GM06990 (cell line): ENCODE data around the gene CLCA2.

Source experiments
- DNase-seq: peaks from one replicate; pipeline ENCODE4 v3.0.0-alpha.2; 2011; ENCODE audit not compliant: insufficient read length; ENCODE audit errors: extremely low read depth
- H3K27me3 ChIP-seq: replicated peaks from 2 replicates; pipeline ENCODE4 v1.6.0; 2011; ENCODE audit warnings: low read length; ENCODE audit not compliant: control insufficient read depth, insufficient read depth
- H3K36me3 ChIP-seq: 2 replicates; pipeline ENCODE4 v1.5.1; 2011; ENCODE audit warnings: low read length; ENCODE audit not compliant: control insufficient read depth, insufficient read depth
- H3K4me3 ChIP-seq: replicated peaks from 2 replicates; pipeline ENCODE4 v1.5.1; 2011; ENCODE audit warnings: low read depth, mild to moderate bottlenecking, control low read depth, low read length
- CTCF ChIP-seq: IDR thresholded peaks from 2 replicates; pipeline ENCODE4 v1.5.1; 2011; ENCODE audit warnings: low read length, control low read depth, mild to moderate bottlenecking, inconsistent platforms; ENCODE audit not compliant: insufficient read depth, poor library complexity, severe bottlenecking

The CLCA2 gene

DNA sequence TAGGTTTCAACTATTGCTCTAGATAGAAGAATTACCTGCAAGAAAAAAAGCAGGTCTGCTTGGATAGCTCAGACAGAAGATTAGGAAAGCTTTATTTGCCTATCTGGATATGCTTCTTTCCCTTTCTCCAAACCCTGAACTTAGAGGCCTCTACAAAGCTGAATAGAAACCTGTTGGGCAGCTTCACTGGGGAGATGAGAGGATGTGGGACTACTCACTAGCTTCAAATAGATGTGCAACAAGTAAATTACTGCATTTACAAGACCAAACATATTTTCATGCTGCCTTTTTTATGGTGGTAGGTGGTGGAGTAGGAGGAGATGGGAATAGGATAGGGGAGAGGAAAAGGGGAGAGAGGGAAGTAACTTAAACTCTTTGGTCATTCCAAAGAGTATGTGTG lies 6.4 kb downstream of the CLCA2 start:
- Histone ChIP-seq H3K27me3 (peaks cover 1% of the 10 kb centered on the region; the same call in 1 of the 2 replicates), H3K4me3 (no peak overlapping the region), H3K36me3 (no peaks in the 10 kb centered on the region)
- TF ChIP-seq CTCF = no peak
- DNase-seq = no peak

DNA sequence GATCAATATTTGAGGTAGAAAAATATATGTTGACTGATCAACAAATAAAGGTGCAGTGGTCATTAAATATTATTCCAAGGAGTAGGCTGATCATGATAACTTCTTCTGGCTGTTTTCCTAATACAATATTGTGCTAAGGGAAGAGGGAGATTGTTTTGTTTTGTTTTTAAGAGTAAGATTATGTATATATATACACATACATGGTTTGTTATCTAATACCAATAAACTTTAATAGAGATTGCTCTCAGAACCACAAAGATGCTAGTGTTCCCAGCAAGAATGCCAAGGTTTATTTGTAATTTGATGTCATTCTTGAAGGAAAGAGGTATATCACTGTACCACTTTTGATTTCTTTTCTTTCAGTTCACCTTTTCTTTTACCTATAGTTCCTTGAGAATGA lies 10.1 kb downstream of the CLCA2 start:
- no peaks in the 10 kb centered on the region for H3K36me3 ChIP-seq
- no peak for TF ChIP-seq CTCF
- H3K27me3 ChIP-seq = peaks cover 1% of the 10 kb centered on the region; the same call in 1 of the 2 replicates
- H3K4me3 ChIP-seq = no peak overlapping the region
- no peak for DNase-seq

DNA sequence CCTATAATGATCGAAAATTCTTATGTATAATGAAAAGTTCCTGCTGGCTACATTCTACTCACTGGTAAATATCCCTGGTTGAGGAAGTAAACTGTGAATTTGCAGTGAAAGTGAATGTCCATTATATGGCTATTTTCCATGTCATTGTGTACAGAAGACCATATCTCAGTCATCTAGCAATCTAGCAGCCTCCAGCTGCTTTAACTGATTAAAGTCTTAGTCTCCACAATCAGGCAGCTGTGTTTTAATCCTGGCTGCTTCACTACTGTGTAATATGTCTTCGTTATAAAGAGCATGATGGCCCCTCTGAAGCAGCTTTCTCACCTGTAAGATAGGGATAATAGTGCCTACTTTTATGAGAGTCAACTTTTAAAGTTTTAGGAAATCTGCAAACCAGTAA lies 11.4 kb downstream of the CLCA2 start:
- DNase-seq = no peak
- Histone ChIP-seq H3K36me3 (no peaks in the 10 kb centered on the region), H3K27me3 (peaks cover 1% of the 10 kb centered on the region; the same call in 1 of the 2 replicates), H3K4me3 (no peak overlapping the region)
- TF ChIP-seq CTCF = no peak

DNA sequence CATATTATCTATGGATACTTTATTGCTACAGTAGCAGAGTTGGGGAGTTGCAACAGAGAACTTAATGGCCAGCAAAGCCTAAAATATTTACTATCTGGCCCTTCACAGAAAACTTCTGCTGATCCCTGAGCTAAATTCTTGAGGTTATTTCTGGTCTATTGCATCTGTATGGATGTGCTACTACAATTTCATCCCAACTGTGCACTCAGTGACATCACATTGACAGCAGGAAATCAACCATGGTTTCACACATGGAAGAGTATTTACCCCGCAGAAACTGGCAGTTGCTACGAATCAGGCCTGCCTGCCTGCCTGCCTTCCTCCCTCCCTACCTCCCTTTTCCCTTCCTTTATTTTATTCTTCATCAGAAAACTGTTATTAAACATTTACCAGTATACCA lies 12.1 kb downstream of the CLCA2 start:
- no peak for TF ChIP-seq CTCF
- DNase-seq = no peak
- H3K27me3 ChIP-seq = peaks cover 1% of the 10 kb centered on the region; the same call in 1 of the 2 replicates
- H3K36me3 ChIP-seq = no peaks in the 10 kb centered on the region
- no peak overlapping the region for H3K4me3 ChIP-seq

DNA sequence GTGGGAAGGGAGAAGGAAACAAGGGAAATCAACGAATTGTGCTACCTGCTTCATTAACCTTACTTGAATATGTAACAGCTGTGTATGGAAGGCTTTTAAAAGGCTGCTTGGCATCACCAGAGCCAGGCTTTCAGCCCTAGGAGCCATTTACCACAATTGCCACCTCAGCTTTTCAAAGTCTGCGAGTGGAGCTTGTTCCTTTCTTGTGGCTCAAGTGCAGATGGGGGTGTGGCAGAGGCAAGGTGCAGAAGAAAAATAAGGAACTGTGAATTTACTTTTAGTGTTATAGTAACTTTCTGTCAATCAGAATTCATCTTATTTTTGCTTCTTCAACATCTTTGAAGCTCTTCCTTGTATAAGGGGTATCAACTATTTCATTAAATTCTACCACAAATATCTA lies 17.6 kb downstream of the CLCA2 start:
- no peak for TF ChIP-seq CTCF
- no peak for DNase-seq
- Histone ChIP-seq H3K4me3 (no peak overlapping the region), H3K36me3 (no peaks in the 10 kb centered on the region), H3K27me3 (no peaks in the 10 kb centered on the region)

- H3K4me3 ChIP-seq = no peak overlapping the region
- no peaks in the 10 kb centered on the region for H3K27me3 ChIP-seq
- no peak for DNase-seq
- TF ChIP-seq CTCF = no peak
- no peaks in the 10 kb centered on the region for H3K36me3 ChIP-seq
Observed at GRCh38 chr1:86441997-86442396, 18.0 kb downstream of the CLCA2 start.
